ENCODE measurements around the gene DCUN1D5. TPM values are rescaled to one million over a fixed set of nuclear protein-coding genes. Genes with fewer than 3 reads are reported as not detected.

The DCUN1D5 gene
- total RNA-seq = 30.6 and 46.6 TPM in 2 replicates

- peak; percentile 89 to 96 for DNase-seq (ENCODE audit: low read depth in 2 of 2)
Observed at GRCh38 chr11:103091801-103092524, at the start of gene DCUN1D5. TSS of gene DCUN1D5 (minus strand) at chr11:103092160. CDS start at chr11:103091872, 288 bp downstream.

GRCh38 chr11:103125462-103125861 lies 33.5 kb upstream of the DCUN1D5 start:
- DNase-seq (ENCODE audit: low read depth in 2 of 2) = no peak

- DNase-seq (ENCODE audit: low read depth in 2 of 2) = peak; percentile 38 to 52
Observed at GRCh38 chr11:103114836-103115235, 22.9 kb upstream of the DCUN1D5 start.

- DNase-seq (ENCODE audit: low read depth in 2 of 2) = no peak
Observed at GRCh38 chr11:103112364-103112763, 20.4 kb upstream of the DCUN1D5 start.

- no peak for DNase-seq (ENCODE audit: low read depth in 2 of 2)
Observed at GRCh38 chr11:103111400-103111799, 19.4 kb upstream of the DCUN1D5 start.

GRCh38 chr11:103110391-103110790 lies 18.4 kb upstream of the DCUN1D5 start:
- DNase-seq (ENCODE audit: low read depth in 2 of 2) = peak in 1 of 2 donors; percentile 5

- no peak for DNase-seq (ENCODE audit: low read depth in 2 of 2)
Observed at GRCh38 chr11:103109818-103110388, 17.9 kb upstream of the DCUN1D5 start.

- peak; percentile 49 to 85 for DNase-seq (ENCODE audit: low read depth in 2 of 2)
Observed at GRCh38 chr11:103108933-103109817, 17.2 kb upstream of the DCUN1D5 start, which contains the start of gene DYNC2H1. TSS of gene DYNC2H1 (plus strand) at chr11:103109426. CDS start at chr11:103109575, 149 bp downstream.

GRCh38 chr11:103097279-103097678 lies 5.3 kb upstream of the DCUN1D5 start:
- no peak for DNase-seq (ENCODE audit: low read depth in 2 of 2)

- DNase-seq (ENCODE audit: low read depth in 2 of 2) = peak in 1 of 2 donors; percentile 54
Observed at GRCh38 chr11:103091064-103091800, 728 bp downstream of the DCUN1D5 start.

- no peak for DNase-seq (ENCODE audit: low read depth in 2 of 2)
Observed at GRCh38 chr11:103086461-103086860, 5.5 kb downstream of the DCUN1D5 start.

- DNase-seq (ENCODE audit: low read depth in 2 of 2) = peak in 1 of 2 donors; percentile 35
Observed at GRCh38 chr11:103085758-103086365, 6.1 kb downstream of the DCUN1D5 start.

- DNase-seq (ENCODE audit: low read depth in 2 of 2) = no peak
Observed at GRCh38 chr11:103079833-103080232, 12.1 kb downstream of the DCUN1D5 start.

GRCh38 chr11:103078710-103079109 lies 13.2 kb downstream of the DCUN1D5 start:
- no peak for DNase-seq (ENCODE audit: low read depth in 2 of 2)

GRCh38 chr11:103077554-103077953 lies 14.4 kb downstream of the DCUN1D5 start:
- DNase-seq (ENCODE audit: low read depth in 2 of 2) = no peak

GRCh38 chr11:103076361-103076760 lies 15.6 kb downstream of the DCUN1D5 start:
- no peak for DNase-seq (ENCODE audit: low read depth in 2 of 2)

GRCh38 chr11:103071008-103071407 lies 21.0 kb downstream of the DCUN1D5 start:
- no peak for DNase-seq (ENCODE audit: low read depth in 2 of 2)

- no peak for DNase-seq (ENCODE audit: low read depth in 2 of 2)
Observed at GRCh38 chr11:103070142-103070541, 21.8 kb downstream of the DCUN1D5 start.

GRCh38 chr11:103069367-103069766 lies 22.6 kb downstream of the DCUN1D5 start:
- DNase-seq (ENCODE audit: low read depth in 2 of 2) = no peak

- DNase-seq (ENCODE audit: low read depth in 2 of 2) = no peak
Observed at GRCh38 chr11:103067118-103067517, 24.8 kb downstream of the DCUN1D5 start.

GRCh38 chr11:103061656-103062055 lies 30.3 kb downstream of the DCUN1D5 start:
- DNase-seq (ENCODE audit: low read depth in 2 of 2) = no peak
